CD4-positive, alpha-beta T cell treated with Interleukin-17A for 1 hour (primary cell): ENCODE results near the gene APOBEC3B.
"Not testable (repeated sequence)": the region's sequence is repeated elsewhere in the genome, so short reads cannot be mapped to it uniquely, and the experiment has no call there.

Experiments
- DNase-seq: peaks from one replicate; pipeline ENCODE4 v3.0.0-alpha.2; 2020

Gene APOBEC3B

DNA sequence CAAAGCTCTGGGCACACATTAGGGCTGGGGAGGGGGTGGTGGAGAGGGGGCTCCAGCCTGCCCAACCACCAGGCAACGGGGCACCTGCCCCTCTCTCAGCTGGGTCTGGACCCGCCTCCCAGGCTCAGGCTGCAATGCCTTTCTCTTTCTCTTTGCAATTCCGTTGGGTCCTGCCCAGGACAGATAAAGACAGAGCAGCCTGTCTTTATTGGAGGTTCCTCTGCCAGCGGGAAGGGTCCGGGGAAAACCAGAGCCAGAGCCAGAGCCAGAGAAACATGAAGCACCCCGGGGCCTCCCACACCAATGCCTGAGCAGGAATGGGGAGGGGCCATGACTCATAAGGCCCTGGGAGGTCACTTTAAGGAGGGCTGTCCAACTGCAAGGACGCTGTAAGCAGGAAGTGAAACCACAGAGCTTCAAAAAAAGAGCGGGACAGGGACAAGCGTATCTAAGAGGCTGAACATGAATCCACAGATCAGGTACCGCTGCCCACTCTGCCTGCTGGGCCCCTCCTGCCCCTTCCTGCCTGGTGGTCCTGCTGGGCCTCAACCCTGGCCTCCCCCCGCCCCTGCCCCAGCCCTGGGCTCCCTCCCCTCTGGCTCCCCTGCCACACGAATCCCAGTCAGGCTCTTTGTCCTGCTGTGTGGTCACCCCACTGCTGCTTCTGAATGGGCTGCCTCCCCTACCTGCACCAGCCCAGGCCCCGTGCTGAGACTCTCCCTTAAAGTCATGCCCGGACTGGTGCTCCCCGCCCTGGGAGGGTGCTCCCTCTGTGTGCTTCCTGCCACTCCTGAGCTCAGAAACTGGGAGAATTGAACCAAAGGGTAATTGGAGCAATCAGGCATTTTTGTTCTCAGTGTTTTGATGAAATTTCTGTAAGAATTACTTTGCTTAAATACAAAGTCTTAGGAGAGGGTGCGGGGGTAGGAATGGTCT is at the start of gene APOBEC3B:
TSS of gene APOBEC3B (plus strand) at position 356 of the 936 bp plus-strand sequence. CDS start at position 463, 107 bp downstream.
- DNase-seq = peak; percentile 81

DNA sequence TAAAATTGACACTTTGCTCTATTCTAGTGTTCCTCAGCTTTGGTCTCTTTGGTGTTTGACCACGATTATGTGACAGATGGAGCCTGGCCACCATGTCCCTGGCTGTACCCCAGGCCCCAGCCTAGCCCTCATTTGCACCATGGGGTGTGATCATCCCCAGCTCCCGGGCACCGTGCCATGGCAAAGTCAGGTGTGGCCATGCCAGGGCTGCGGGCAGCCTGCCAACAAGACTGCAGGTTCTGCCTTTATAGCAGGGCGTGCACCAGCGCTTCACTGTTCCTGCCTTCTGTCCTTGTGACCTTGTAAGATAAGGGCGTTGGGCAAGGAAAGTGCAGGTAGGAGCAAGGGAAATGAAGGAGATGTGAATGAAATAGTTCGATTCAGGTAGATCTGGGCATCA is 47.1 kb upstream of the APOBEC3B start:
- no peak for DNase-seq

DNA sequence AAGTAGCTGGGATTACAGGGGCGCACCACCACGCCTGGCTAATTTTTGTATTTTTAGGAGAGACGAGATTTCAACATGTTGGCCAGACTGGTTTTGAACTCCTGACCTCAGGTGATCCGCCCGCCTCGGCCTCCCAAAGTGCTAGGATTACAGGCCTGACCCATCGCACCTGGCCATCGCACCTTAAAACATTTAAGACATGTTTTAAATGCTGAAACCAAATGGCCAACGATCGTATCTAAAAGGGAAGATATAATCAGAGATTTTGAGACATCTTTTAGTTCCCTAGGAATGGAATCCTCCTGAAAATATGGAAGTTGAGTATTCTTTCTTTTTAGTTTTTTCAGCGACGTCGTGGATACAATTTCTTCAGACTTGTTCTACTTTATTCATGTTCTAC is 46.5 kb upstream of the APOBEC3B start:
- DNase-seq = no peak

DNA sequence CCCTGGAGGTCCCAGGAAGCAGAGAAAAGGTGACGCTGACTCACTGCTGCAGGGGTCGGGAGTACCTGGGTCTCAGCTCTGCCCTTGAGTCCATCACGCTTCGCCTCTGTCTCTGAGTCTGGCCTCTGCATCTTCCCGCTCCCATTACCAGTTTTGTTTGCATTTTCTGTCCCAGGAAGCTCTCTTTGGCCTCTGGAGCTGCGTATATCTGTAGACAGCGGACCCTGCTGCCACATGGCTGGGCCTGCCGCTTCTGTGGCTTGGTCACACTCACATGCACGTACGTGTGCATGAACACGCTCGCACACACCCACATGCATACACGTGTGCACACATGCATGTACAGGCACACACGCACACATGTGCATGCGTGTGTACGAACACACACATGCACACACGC is 45.6 kb upstream of the APOBEC3B start:
- DNase-seq = no peak

DNA sequence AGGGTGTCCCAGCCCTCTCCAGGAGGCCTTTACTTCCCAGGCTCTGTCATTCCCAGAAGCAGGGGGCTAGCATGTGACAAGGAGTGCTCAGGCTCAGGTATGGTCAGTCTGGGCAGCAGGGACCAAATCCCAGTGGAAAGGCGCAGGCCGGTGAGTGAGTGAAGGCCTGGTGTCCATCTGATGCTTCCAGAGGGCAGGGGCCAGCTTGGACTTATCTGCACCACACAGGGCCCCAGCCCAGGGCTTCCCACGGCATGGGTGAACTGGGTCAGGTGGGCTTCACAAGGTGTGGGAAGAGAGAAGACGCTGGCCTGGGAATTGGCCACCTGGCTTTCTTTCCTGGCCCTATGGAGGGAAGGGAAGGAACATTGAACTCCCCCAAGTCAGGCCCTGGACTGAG is 45.1 kb upstream of the APOBEC3B start:
- no peak for DNase-seq

DNA sequence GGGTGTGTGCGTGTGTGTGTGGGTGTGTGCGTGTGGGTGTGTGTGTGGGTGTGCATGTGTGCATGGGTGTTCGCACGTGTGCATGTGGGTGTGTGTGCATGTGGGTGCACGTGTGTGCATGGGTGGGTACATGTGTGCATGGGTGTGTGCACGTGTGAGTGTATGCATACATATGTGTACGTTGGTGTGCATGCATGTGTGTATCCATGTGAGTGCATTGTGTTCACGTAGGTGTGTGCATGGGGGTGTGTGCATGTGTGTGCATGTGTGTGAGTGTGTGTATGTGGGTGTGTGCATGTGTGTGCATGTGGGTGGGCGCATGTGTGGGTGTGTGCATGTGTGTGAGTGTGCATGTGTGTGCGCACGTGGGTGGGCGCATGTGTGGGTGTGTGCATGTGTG is 44.6 kb upstream of the APOBEC3B start:
- DNase-seq = no peak

DNA sequence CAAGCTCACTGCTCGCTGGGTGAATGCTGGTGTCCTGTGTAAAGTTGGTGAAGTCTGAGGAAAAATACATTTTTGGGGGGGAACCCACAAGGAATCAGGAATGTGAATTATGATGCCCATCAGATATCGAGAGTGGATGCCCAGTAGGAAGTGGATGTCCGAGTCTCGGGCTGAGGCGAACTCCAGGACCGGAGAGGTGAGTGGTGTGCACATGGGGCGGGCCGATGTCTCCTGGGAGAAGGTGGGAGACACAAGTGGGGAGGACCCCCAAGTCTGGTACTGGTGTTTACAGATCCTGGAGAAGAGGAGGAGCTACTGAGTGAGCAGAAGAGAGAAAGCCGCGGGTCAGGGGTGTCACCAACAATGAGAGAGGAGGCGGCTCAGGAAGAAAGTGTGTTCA is 43.9 kb upstream of the APOBEC3B start:
- no peak for DNase-seq

DNA sequence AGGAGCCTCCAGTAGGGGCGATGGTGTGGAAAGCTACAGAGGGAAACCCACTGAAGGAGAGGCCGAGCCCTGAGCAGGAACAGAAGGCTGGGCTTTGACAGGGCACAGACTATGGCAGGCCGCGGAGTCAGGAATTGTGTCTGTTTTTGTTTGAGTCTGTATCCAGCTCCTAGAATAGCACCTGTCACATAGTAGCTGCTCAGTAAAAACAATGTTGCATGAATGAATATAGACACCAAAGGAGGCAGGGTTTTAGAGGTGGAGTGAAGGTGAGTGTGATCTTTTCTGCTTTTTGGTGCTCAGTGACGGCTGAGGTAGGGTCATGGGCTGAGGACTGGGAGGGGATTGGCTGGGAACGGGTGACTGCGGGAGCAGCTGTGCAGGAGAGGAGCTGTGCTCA is 43.2 kb upstream of the APOBEC3B start:
- DNase-seq = no peak

DNA sequence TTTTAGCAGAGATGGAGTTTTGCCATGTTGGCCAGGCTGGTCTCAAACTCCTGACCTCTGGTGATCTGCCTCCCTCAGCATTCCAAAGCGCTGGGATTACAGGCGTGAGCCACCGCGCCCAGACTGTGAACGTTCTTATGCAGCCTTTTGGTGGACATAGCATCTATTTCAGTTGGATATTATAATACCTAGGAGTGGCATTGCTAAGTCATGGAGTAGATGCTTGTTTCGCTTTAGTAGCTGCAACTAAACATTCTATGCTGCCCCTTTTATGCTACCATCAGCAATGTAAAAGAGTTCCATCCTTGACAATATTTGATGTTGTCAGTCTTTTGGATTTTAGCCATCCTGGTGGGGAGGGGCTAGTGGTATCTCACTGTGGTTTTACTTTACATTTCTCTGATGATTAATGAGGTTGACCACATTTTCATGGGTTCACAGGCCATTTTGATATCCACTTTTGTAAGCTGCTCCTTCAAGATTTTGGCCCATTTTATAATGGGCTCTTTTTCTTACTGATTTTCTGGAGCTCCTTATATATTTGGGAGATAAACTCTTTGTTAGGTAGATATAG is 41.2 kb upstream of the APOBEC3B start:
- no peak for DNase-seq

DNA sequence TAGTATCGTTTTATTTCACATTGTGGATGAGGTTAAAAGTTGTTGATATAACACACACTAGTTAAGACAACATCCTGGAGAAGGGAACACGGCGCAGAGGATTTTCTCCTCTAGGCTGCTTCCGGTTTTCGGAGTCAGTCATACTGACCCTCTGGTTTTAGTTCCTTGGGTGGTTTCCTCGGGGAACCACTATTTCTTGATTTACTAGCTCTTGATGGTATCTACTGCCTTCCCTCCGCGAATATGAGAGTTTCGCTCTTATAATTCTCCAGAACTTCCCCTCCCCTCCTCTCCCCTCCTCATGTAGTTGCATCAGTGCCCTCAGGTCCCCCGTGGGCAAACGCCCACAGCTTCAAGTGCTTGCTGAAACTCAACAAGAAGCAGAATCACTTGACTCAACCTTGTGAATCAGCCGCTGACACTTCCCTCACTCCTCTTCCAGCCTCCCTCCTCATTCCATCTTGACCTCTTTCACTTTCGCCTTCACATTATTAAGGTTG is 40.6 kb upstream of the APOBEC3B start:
- peak; percentile 41 for DNase-seq

DNA sequence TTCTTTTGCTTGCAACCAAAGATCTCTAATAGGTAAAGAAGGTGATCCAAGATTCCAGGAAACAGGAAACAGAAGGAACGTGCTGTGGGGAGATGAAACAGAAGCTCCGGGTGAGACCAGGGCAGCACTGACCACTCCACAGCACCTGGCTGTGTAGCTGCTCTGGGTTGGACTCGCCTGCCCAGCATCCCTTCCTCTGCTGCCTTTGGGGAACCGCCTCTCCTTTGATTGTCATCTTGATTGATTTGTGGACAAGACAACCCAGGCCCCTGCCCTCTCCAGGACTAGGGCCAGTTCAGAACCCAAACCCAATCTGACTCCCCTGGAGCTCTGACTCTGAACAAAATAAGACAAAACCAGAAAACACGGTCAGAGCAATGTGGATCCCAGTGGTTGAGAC is 39.4 kb upstream of the APOBEC3B start:
- no peak for DNase-seq

DNA sequence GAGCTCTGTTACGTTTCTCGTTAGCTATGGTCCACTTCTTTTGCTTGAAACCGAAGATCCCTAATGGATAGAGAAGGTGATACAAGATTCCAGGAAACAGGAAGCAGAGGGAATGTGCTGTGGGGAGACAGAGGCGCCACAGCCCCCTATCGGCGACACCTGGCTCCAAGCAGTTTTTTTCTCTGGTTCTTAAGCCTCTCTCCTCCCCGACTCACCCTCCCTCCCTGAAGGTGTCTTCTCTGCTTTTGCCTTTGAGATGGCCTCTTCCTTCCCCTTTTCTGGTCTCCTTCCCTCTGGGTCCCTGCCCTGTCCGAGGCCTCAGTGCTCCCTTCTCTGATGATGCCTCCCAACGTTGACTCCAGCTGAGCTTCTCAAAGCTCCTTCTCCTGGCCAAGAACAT is 38.9 kb upstream of the APOBEC3B start:
- DNase-seq = no peak

DNA sequence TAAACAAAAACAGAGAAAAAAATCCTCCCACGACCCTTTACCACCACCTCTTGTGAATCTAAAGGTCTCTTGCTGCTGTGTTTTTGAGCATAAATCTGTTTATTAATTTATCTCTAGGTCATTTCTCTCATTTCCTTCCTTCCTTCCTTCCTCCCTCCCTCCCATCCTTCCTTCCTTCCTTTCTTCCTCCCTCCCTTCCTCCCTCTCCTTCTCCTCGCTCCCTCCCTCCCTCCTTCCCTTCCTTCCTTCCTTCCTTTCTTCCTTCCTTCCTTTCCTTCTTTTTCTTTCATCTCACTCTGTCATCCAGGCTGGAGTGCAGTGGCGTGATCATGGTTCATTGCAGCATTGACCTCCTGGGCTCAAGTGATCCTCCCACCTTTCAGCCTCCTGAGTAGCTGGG is 38.3 kb upstream of the APOBEC3B start:
- DNase-seq = no peak

DNA sequence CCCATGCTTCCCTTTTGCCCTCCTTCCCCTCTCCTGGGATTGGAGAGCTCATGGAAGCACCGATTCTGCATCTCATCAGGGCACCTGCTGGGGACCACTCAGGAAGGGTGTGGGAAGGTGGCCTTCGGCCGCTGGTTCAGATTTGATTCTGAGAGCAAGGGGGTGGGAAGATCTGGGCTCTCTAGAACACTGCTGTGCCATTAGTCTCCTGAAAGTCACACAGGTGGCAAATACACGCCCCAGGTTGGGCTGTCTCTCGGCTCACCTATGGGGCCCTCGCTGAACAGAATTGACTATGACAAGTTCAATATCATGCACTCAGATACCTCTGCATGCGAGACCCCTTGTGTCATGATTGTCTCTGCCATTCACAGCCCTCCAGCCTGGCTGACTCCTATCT is 37.5 kb upstream of the APOBEC3B start:
- DNase-seq = no peak

DNA sequence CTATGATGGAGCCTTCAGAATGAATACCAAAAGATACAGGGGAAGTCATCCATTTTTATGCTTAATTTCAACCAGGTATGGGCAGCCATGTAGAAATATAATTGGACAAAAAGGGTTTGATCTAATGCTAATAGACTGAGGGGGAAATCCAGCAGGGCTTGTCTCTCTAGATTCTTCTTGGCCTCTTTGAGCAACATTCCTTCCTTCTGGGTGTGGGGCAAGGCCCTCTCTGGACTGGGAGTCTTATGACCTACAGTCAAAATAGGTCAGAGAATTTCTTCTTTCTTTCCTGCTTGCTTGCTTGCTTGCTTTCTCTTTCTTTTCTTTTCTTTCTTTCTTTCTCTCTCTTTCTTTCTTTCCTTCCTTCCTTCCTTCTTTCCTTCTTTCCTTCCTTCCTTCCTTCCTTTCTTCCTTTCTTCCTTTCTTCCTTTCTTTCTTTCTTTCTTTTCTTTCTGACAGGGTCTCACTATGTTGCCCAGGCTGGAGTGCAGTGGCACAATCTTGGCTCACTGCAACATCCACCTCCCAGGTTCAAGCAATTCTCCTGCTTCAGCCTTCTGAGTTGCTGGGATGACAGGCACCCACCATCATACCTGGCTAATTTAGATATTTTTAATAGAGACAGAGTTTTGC is 36.3 kb upstream of the APOBEC3B start:
- DNase-seq = not testable (repeated sequence)

DNA sequence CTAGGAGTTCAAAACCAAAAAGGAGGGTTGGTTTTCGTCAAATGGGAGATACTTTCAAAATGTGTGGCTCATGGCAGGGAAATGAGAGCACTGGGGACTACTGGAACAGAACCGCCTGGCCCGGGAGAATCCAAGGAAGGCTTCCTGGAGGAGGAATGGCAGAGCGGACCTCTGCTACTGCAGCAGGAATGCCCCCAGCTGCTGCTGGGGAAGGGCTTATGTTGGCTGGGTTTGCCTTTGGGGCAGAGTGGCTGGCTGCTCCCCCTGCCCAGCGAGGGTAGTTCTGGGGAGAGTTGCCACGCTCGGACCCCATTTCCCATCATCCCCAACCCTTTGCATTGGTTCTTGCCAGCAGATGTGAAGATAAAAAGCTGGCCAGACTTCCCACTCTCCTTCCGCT is 35.4 kb upstream of the APOBEC3B start:
- no peak for DNase-seq

DNA sequence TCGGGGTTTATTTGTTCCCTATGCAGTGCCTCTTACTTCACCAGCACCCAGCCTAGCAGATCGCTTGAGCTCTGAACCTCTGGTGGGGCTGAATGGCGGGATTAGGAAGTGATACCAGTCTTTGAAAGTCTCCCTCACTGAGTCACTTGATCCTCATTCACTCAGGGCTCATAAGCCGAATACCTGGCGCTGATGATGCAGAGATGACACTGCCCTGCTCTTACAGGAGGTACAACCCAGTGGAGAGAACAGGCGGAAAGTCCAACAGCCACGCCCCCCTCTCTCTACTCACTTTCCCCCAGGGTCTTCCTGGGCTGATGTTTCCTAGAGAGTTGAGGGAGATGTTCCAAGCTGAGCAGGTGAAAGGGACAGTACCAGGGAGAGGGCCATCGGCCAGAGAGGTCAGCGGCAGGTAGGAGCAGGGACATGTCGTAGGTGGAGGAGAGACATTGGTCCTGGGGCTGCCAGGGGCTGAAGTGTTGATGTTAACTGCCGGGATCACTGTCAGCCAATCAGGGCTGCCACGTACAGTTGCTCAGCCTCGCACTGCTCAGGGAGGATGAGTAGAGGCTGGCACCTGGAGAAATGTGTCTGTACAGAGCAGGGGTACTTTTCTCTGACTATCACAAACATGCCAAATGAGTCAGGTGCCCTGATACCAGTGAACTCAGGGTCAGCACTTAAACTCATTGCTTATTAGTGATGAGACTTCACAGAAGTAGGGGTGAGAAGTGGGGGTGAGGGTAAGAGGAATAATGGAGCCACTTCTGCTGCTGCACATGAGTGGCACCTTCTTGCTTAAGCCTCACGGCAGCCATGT is 34.6 kb upstream of the APOBEC3B start:
- DNase-seq = no peak

DNA sequence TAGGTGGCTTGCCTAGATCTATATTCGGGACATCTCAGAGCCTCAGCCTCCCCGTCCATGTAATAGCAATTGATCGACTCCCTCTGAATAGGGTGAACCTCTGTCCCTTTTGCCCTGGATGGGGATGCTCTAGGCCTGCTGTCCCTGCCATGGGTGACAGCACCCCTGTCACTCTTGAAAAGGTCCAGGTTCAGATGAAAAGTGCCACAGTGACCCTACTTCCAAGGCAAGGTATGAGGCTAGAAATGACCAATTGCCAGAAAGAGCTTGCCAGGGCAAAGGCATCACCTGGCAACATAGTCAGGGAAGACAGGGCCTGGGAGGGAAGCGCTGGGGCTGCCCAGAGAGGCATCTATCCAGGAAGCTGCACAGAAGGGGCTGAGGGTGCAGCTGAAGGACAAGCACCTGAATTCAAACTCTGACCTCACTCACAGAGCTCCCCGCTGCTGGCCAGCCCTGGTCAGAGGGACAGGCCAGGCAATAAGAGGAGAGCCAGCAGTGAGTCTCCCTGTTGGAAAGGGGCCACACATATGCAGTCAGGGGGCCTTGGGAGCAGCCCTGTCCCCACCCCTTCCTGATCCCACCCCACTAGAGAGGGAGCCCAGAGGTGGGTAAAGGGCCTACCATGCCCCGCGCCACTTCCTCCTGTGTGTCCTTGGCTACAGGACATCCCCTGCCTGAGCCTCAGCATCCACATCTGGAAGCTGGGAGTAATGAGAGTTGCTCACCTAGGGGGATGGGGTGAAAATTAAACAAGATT is 33.8 kb upstream of the APOBEC3B start:
- no peak for DNase-seq

DNA sequence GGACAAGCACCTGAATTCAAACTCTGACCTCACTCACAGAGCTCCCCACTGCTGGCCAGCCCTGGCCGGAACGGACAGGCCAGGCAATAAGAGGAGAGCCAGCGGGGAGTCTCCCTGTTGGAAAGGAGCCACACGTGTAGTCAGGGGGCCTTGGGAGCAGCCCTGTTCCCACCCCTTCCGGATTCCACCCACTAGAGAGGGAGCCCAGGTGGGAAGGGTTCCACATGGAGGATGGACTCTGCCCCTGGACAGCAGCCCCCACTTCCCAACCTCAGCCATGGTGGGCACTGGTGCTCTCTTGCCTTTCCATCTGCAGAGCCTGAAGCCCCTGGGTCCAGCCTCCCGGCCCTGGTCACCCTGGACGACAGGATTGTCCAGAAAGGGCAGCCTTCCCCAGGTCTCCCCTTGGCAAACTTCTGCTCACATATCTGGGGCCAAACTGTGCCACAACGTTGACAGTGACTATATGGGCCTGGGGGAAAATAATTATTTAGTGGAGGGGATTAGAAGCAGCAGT is 32.2 kb upstream of the APOBEC3B start:
- no peak for DNase-seq

DNA sequence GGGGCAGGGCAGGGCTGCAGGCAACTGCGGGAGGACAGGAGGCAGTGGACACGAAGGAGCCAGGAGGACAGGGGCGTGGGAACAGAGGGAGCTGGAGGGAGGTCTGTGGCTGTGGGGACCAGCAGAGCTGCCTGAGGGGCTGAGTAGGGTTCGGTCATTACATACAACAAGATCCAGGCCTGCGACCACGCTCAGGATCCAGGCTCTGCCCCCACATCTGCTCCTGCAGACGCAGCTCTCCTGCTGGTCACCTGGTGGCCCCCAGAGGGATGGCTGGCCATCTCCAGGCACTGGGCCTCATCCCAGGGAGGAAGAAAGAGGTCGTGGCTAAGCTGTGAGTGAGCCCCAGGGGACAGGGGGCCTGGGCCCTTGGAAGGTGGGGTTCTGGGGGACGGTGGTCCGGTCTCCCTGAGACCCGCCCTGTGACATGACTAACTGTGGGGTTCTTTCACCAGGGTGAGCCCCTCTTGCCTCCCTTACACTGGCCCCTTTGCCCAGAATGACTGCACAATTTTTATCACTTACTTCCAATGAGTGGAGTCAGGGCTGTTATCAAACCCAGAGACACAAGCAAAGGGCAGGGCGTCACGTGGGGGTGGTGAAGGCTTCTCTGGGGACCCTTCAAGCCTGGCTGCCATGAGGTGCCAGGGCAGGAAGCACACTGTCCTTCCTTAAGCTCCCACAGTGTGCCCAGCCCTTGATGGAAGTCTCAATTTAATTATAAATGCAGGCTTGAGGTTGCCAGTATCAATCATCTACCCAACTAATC is 31.4 kb upstream of the APOBEC3B start:
- no peak for DNase-seq

DNA sequence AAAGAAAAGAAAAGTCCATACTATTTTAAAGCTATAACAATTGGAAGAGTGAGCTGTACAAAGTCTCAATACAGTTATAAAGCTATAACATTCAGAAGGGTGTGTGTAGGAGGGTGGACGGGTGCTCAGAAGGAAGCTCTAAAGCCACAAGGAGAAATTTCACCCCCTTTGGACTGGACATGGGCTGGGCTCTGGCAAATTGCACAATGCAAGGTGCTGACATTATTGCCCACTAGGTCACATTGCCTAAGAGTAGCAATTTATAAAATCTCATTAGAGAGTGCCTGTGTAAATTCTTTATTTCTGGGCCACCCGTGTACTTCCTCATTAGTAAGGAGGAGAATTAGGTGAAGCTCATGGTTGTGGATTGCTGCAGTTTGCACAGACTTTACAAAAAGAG is 30.4 kb upstream of the APOBEC3B start:
- no peak for DNase-seq
